Upper lobe of right lung (tissue), 1 donor: Measurements from ENCODE around the gene LRMDA. TPM values are rescaled to one million over a fixed set of nuclear protein-coding genes. Genes with fewer than 3 reads are reported as not detected.

Experiments
- ATAC-seq: fragments of 200-7000 bp; cut with Tn5 transposase; one replicate; pipeline ENCODE4 v1.9.1; 2020; ENCODE audit warnings: mild to moderate bottlenecking, moderate library complexity
- DNase-seq: peaks from one replicate; pipeline ENCODE4 v3.0.0-alpha.2; 2020
- H3K27ac ChIP-seq: fragments of 200-600 bp; one replicate; pipeline ENCODE4 v1.8.0; 2022
- H3K27me3 ChIP-seq: fragments of 200-600 bp; one replicate; pipeline ENCODE4 v1.8.0; 2022; ENCODE audit warnings: mild to moderate bottlenecking
- H3K36me3 ChIP-seq: fragments of 200-600 bp; one replicate; pipeline ENCODE4 v1.8.0; 2022
- H3K4me1 ChIP-seq: fragments of 200-600 bp; one replicate; pipeline ENCODE4 v1.8.0; 2022
- H3K4me3 ChIP-seq: fragments of 200-600 bp; one replicate; pipeline ENCODE4 v1.8.0; 2022; ENCODE audit warnings: mild to moderate bottlenecking
- H3K9me3 ChIP-seq: fragments of 200-600 bp; one replicate; pipeline ENCODE4 v1.8.0; 2022
- CTCF ChIP-seq: fragments of 200-600 bp; IDR thresholded peaks from one replicate; pipeline ENCODE4 v1.8.0; 2022; ENCODE audit warnings: antibody characterized with exemption
- intact Hi-C: fragments of 100-400 bp; cut with DNase I; formaldehyde crosslinking; loops from one replicate; pipeline ENCODE4 v1.11.0; 2022
- total RNA-seq: library from RNA; stranded (reverse); fragmentation: NEBNext Ultra II Directional; extraction: Animal tissue kit (Norgen Biotek cat#: 25700); gene quantifications from one replicate; pipeline ENCODE4 v1.2.1, GENCODE V29; 2021
- donor health status: DM: no; HTN: yes; CAD: no; lungs with severe emphysema.

LRMDA gene
- total RNA-seq, 1 donor from 2014 or later = 20.0 TPM

GRCh38 chr10:76007667-76008181, 576.3 kb downstream of the LRMDA start:
- Histone ChIP-seq H3K27ac (no peak overlapping the region), H3K36me3 (no peaks in the 10 kb centered on the region), H3K4me1 (no peaks in the 10 kb centered on the region), H3K9me3 (no peaks in the 10 kb centered on the region), H3K4me3 (no peak overlapping the region), H3K27me3 (no peaks in the 10 kb centered on the region)
- TF ChIP-seq CTCF = no peak
- no peak for ATAC-seq
- intact Hi-C loops = no loop called here
- no peak for DNase-seq

DNA sequence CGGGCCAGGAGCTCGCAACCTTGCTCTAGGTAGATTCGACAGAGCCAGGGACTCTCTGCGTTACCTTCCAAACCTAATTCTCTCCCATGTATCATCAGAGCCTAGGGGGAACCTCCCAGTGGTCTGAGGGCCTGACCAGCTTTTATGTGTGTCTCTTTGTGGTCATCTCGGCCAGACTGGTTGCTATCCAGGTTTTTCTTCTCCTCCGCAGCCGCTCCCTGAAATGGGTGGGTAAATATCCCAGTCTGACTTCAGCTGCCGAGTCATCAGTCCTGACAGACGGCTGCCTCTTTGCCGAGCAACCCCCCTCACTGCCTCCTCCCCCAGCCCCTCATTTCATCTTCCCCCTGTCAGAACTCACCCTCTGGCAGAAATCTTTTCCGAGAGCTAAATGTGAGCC, 578.1 kb downstream of the LRMDA start:
- no peak for TF ChIP-seq CTCF
- no peak overlapping the region for H3K4me3 ChIP-seq
- intact Hi-C loops = no loop called here
- no peaks in the 10 kb centered on the region for H3K4me1 ChIP-seq
- H3K9me3 ChIP-seq = no peaks in the 10 kb centered on the region
- no peak for DNase-seq
- no peaks in the 10 kb centered on the region for H3K36me3 ChIP-seq
- no peak for ATAC-seq
- no peaks in the 10 kb centered on the region for H3K27me3 ChIP-seq
- no peak overlapping the region for H3K27ac ChIP-seq

- TF ChIP-seq CTCF = no peak
- no peak for DNase-seq
- H3K36me3 ChIP-seq = no peaks in the 10 kb centered on the region
- intact Hi-C loops = no loop called here
- H3K4me3 ChIP-seq = no peak overlapping the region
- H3K4me1 ChIP-seq = no peaks in the 10 kb centered on the region
- ATAC-seq = no peak
- H3K9me3 ChIP-seq = no peaks in the 10 kb centered on the region
- no peaks in the 10 kb centered on the region for H3K27me3 ChIP-seq
- H3K27ac ChIP-seq = no peak overlapping the region
Observed at GRCh38 chr10:76010703-76011102, 579.3 kb downstream of the LRMDA start.

DNA sequence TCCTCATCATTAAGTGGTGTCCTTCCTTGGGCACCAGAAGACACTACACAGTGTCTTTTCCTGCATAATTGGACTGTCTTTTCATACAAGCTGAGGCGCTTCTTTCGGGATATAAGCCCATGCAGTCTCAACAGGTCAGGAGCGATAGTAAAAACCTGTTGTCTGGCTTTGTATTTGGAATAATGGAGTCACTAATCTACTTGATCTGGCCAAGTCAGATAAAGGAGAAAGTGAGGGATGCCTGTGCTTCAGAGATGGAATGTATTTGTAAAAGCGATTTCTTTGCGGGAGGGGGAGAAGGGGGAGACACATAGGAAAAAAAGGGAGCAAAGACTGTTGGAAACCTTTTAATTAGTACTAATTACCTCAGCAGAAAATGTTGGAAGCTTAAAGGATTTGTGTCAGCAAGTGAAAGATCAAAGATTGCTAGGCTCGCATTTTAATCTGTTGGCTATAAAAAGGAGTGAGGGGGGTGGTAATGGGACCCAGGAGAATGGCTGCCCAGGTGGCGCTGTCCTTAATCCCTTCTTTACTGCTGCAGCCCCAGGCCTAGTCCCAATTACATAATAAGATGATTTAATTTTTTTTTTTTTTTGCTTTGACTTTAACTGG, 581.4 kb downstream of the LRMDA start:
- Histone ChIP-seq H3K36me3 (no peaks in the 10 kb centered on the region), H3K27ac (no peak overlapping the region), H3K9me3 (no peaks in the 10 kb centered on the region), H3K4me3 (no peak overlapping the region), H3K4me1 (no peaks in the 10 kb centered on the region), H3K27me3 (no peaks in the 10 kb centered on the region)
- ATAC-seq (no peak), DNase-seq (no peak)
- no peak for TF ChIP-seq CTCF
- intact Hi-C loops = no loop called here

DNA sequence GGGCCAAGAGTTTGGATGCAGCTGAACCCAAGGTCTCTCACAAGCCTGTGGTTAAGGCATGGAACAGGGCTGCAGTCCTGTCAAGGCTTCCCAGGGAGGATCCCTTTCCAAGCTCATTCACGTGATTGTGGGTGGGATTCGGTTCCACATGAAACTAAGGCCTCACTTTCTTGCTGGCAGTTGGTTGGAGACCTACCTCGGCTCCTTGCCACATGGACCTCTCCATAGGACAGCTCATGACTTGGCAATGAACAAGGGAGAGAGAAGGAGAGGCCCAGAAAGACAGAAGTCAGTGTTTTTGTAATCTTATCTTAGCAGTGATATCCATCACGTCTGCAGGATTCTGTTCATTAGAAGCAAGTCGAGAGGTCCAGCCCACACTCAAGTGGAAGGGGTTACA, 583.8 kb downstream of the LRMDA start:
- Histone ChIP-seq H3K27ac (no peak overlapping the region), H3K4me1 (no peaks in the 10 kb centered on the region), H3K36me3 (no peaks in the 10 kb centered on the region), H3K4me3 (no peak overlapping the region), H3K9me3 (no peaks in the 10 kb centered on the region), H3K27me3 (no peaks in the 10 kb centered on the region)
- no peak for ATAC-seq
- TF ChIP-seq CTCF = no peak
- intact Hi-C loops = no loop called here
- no peak for DNase-seq
